Lower lobe of right lung (tissue), 2 donors: ENCODE results near the gene NAV1. TPM values are rescaled to one million over a fixed set of nuclear protein-coding genes. Genes with fewer than 3 reads are reported as not detected.
A peak's percentile ranks its signal among the peaks of the same experiment; 100 is the strongest.

ENCODE experiments used
- ATAC-seq, 2 donors: fragments of 200-7000 bp; cut with Tn5 transposase; one replicate each; pipeline ENCODE4 v1.9.1; 2020 to 2022; ENCODE audit warnings: mild to moderate bottlenecking in 2 of 2, moderate library complexity in 2 of 2
- DNase-seq: peaks from one replicate; pipeline ENCODE4 v3.0.0-alpha.2; 2020
- H3K27ac ChIP-seq: fragments of 200-600 bp; one replicate; pipeline ENCODE4 v1.8.0; 2022
- H3K27me3 ChIP-seq: fragments of 200-600 bp; one replicate; pipeline ENCODE4 v1.8.0; 2022; ENCODE audit warnings: low read depth
- H3K36me3 ChIP-seq: fragments of 200-600 bp; one replicate; pipeline ENCODE4 v1.8.0; 2022; ENCODE audit warnings: mild to moderate bottlenecking
- H3K4me1 ChIP-seq: fragments of 200-600 bp; one replicate; pipeline ENCODE4 v1.8.0; 2022
- H3K4me3 ChIP-seq: fragments of 200-600 bp; one replicate; pipeline ENCODE4 v1.8.0; 2022; ENCODE audit warnings: mild to moderate bottlenecking
- H3K9me3 ChIP-seq: fragments of 200-600 bp; one replicate; pipeline ENCODE4 v1.8.0; 2022
- CTCF ChIP-seq: fragments of 200-600 bp; IDR thresholded peaks from one replicate; pipeline ENCODE4 v1.8.0; 2022; ENCODE audit warnings: antibody characterized with exemption, mild to moderate bottlenecking
- intact Hi-C: fragments of 100-400 bp; cut with DNase I; formaldehyde crosslinking; loops from one replicate; pipeline ENCODE4 v1.11.0; 2022
- total RNA-seq: library from RNA; stranded (reverse); fragmentation: NEBNext Ultra II Directional; extraction: Animal tissue kit (Norgen Biotek cat#: 25700); gene quantifications from one replicate; pipeline ENCODE4 v1.2.1, GENCODE V29; 2021
- donor health status: DM: no; HTN: yes; CAD: no; lungs with severe emphysema.

NAV1 gene
- total RNA-seq, 1 donor from 2014 or later, result 24.5 TPM

DNA sequence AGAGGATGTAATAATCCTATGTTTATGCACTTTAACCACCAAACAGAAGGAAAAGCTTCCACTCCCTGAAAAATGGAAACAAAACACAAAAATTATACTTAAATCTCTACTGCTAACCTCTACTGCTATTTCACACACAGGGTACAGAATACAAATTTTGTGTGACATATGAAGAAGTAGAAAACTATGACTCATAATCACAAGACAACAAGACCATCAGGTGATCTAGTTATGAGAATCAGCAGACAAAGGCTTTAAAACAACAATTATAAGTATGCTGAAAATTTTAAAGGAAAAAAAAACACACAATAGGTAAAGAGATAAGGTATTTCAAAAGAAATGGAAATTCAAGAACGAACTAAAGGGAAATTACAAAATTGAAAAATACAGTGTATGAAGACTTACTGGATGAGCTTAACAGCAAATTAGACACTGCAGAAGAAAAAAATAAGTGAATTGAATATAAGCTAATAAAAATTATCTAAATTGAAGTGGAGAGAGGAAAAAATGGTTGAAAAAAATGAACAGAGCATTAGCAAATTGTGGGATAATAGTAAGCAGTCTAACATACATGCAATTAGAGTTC is 13.6 kb upstream of the NAV1 start:
- Histone ChIP-seq H3K4me3 (no peak overlapping the region), H3K9me3 (no peaks in the 10 kb centered on the region), H3K27me3 (no peaks in the 10 kb centered on the region), H3K4me1 (no peaks in the 10 kb centered on the region), H3K36me3 (no peaks in the 10 kb centered on the region), H3K27ac (no peak overlapping the region)
- TF ChIP-seq CTCF, result no peak
- ATAC-seq (no peak), DNase-seq (no peak)
- intact Hi-C loops, result no loop called here

DNA sequence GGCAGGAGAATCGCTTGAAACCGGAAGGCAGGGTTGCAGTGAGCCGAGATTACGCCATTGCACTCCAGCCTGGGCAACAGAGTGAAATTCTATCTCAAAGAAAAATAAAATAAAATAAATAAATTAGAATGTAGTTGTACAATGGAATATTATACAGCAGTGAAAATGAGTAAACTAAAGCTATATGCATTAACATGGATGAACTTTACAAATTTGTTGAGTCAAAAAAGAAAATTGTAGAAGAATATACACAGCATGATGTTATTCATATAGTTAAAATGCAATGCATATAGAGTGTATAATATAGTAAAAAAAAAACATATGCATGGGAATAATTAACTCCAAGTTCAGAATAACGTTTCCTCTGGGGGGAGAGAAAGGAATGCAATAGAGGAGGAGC is 11.0 kb upstream of the NAV1 start:
- no peak overlapping the region for H3K4me3 ChIP-seq
- DNase-seq (no peak), ATAC-seq (no peak)
- no peak overlapping the region for H3K27ac ChIP-seq
- intact Hi-C loops, result no loop called here
- H3K36me3 ChIP-seq, result no peaks in the 10 kb centered on the region
- H3K9me3 ChIP-seq, result no peaks in the 10 kb centered on the region
- H3K27me3 ChIP-seq, result no peaks in the 10 kb centered on the region
- no peak for TF ChIP-seq CTCF
- H3K4me1 ChIP-seq, result peaks cover 14% of the 10 kb centered on the region

DNA sequence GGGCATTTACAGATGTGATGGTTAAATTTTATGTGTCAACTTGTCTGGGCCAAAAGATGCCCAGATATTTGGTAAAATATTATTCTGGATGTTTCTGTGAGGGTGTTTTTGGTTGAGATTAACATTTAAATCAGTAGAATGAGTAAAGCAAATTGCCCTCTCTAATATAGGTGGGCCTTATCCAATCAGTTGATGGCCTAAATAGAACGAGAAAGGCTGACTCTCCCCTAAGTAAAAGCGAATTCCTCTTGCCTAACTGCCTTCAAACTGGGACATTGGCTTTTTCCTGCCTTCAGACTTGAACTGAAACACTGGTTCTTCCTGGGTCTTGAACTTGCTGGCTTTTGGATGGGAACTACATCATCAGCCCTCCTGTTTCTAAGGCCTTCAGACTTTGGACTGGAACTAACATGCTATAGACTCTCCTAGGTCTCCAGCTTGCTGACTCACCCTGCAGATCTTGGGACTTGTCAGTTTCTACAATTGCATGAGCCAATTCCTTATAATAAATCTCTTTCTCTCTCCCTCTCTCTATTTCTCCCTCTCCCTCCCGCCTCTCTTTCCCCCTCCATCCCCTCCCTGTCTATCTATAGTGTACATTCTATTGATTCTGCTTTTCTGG is 10.2 kb upstream of the NAV1 start:
- H3K9me3 ChIP-seq, result no peaks in the 10 kb centered on the region
- no peak overlapping the region for H3K4me3 ChIP-seq
- H3K27me3 ChIP-seq, result no peaks in the 10 kb centered on the region
- ATAC-seq, result no peak
- no peak overlapping the region for H3K27ac ChIP-seq
- DNase-seq, result no peak
- intact Hi-C loops, result no loop called here
- no peak for TF ChIP-seq CTCF
- H3K36me3 ChIP-seq, result no peaks in the 10 kb centered on the region
- peaks cover 14% of the 10 kb centered on the region for H3K4me1 ChIP-seq

DNA sequence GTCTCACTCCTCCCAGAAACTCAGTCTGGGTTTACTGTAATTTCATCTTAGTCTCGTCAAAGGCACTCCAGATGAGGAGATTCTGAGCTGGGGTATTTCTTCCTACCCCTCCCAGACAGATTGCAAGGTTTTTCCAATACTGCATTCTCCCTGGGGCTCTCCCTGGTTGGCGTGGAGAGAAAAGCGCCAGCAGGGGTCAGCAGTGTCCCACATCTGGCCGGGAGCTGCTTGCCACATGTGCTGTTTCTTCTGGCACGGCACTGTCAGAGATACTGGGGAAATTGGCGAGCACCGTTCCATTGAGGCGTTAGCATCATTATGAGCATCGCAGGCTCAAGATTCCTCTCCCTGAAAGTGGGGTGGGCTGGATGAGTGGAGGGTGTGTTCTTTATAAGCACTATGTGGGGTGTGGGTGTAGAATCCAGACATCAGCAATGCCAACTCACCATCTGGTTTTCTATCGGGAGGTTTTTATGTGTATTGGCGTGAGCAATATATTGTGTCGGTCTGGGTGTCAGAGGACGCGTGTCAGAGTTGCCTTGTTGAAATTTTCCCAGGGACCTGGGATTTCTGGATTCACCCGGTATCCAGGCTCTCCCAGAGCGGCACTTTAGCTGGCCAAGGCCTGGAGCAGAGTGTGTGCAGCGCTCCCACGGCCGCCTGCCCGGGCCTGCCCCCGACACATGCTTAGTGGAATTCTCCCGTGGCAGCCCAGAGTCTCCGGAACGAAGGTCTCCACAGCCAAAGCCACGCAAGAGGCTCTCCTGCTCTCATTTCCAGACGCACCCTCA is 8.0 kb upstream of the NAV1 start:
- H3K9me3 ChIP-seq, result no peaks in the 10 kb centered on the region
- ATAC-seq (peak; percentile 85 to 88), DNase-seq (peak; percentile 70)
- no peak overlapping the region for H3K27ac ChIP-seq
- H3K4me3 ChIP-seq, result no peak overlapping the region
- H3K27me3 ChIP-seq, result no peaks in the 10 kb centered on the region
- H3K4me1 ChIP-seq, result peaks cover 28% of the 10 kb centered on the region
- no peaks in the 10 kb centered on the region for H3K36me3 ChIP-seq
- peak; percentile 77 for TF ChIP-seq CTCF
- intact Hi-C loops, result no loop called here

- intact Hi-C loops, result no loop called here
- Histone ChIP-seq H3K36me3 (no peaks in the 10 kb centered on the region), H3K4me3 (no peak overlapping the region), H3K4me1 (peaks cover 37% of the 10 kb centered on the region), H3K9me3 (no peaks in the 10 kb centered on the region), H3K27ac (no peak overlapping the region), H3K27me3 (no peaks in the 10 kb centered on the region)
- DNase-seq, result no peak
- TF ChIP-seq CTCF, result no peak
- peak; percentile 18 to 23 for ATAC-seq
Measured at GRCh38 chr1:201531551-201532425, 7.1 kb upstream of the NAV1 start.
